Suprapubic skin (tissue), 4 donors: ENCODE data around the gene DUSP1. TPM values are rescaled to one million over a fixed set of nuclear protein-coding genes. Genes with fewer than 3 reads are reported as not detected.

Experiments used
- DNase-seq, 2 donors: peaks; one replicate each; pipeline ENCODE4 v3.0.0-alpha.2; 2019; ENCODE audit warnings: low spot score in 2 of 2
- H3K27ac ChIP-seq: fragments of 200-600 bp; sonication (generic); one replicate; pipeline ENCODE4 v1.5.1; 2019
- H3K27me3 ChIP-seq: fragments of 200-600 bp; sonication (generic); one replicate; pipeline ENCODE4 v1.5.1; 2019
- H3K36me3 ChIP-seq: fragments of 200-600 bp; sonication (generic); one replicate; pipeline ENCODE4 v1.5.1; 2019
- H3K4me1 ChIP-seq: fragments of 200-600 bp; sonication (generic); one replicate; pipeline ENCODE4 v1.5.1; 2019
- H3K4me3 ChIP-seq: fragments of 200-600 bp; sonication (generic); one replicate; pipeline ENCODE4 v1.5.1; 2019; ENCODE audit warnings: mild to moderate bottlenecking
- H3K9me3 ChIP-seq: fragments of 200-600 bp; sonication (generic); one replicate; pipeline ENCODE4 v1.5.1; 2019
- EP300 ChIP-seq: sonication (generic); formaldehyde crosslinking; IDR thresholded peaks from one replicate; pipeline ENCODE4 v1.6.1; 2017; ENCODE audit warnings: antibody characterized with exemption
- POLR2A ChIP-seq, 2 donors: fragments of 450-650 bp; IDR thresholded peaks; one replicate each; pipeline ENCODE4 v1.6.1; 2017; ENCODE audit warnings: antibody characterized with exemption in 2 of 2, mild to moderate bottlenecking in 2 of 2, moderate library complexity in 2 of 2
- POLR2AphosphoS5 ChIP-seq, 3 donors: sonication (generic); formaldehyde crosslinking; IDR thresholded peaks; one replicate each; pipeline ENCODE4 v1.6.1; 2017; ENCODE audit warnings: antibody characterized with exemption in 3 of 3
- WGBS: methylation state at CpG from one replicate; pipeline ENCODE4 v1.1.5; 2018; 5-methylcytosine and 5-hydroxymethylcytosine counted together
- total RNA-seq, 4 donors: library from RNA; depleted of rRNA; stranded (reverse); fragments of >200 nt; gene quantifications; one replicate each; pipeline ENCODE4 v1.1.0, GENCODE V29; 2016
- TF ChIP-seq, protein P1 (sequence below), 2 donors: fragments of 200-600 bp in 1 of 2; fragments of 450-650 bp in 1 of 2; sonication (generic) in 1 of 2; IDR thresholded peaks; one replicate each; pipeline ENCODE4 v1.5.1; 2016 to 2019; ENCODE audit warnings: antibody characterized with exemption in 2 of 2, mild to moderate bottlenecking in 1 of 2, moderate library complexity in 1 of 2

DUSP1 gene
- total RNA-seq, 4 donors from 2014 or later, result 1,246 to 2,948 (median 1,762) TPM

DNA sequence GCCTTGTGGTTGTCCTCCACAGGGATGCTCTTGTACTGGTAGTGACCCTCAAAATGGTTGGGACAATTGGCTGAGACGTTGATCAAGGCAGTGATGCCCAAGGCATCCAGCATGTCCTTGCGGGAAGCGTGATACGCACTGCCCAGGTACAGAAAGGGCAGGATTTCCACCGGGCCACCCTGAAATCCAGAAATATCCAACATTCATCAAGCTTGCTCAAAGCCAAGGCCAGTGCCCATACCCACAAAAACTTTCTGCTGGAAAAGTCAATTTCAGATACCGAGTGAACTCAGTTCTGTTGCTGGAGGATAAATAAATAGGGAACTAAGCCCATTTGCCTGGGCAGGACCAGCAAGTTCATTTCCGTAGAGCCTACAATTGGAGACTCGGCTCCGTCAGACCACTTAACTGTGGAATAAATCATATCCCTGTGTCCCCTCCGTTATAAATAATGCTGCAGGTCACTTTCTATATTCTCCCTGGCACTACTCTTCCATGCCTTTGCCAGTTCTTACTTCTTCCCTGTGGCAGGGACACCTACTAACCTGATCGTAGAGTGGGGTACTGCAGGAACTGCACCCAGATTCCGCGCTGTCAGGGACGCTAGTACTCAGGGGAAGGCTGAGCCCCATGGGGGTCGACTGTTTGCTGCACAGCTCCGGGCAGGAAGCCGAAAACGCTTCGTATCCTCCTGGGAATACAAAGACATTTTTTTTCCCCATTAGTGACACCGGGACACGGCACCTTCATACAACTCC lies 1.2 kb downstream of the DUSP1 start:
- WGBS, result 9% methylated on average over 21 of the region's 21 CpGs
- H3K9me3 ChIP-seq, result no peaks in the 10 kb centered on the region
- DNase-seq, result peak in 1 of 2 donors; percentile 65
- peak in 1 of 2 donors; percentile 39 for TF ChIP-seq POLR2A (IDR thresholded peaks at IDR 0.05)
- no peak for TF ChIP-seq EP300
- TF ChIP-seq POLR2AphosphoS5 (IDR thresholded peaks at IDR 0.05), result peak in 2 of 3 donors; percentile 25 to 84
- TF ChIP-seq, protein P1, sequence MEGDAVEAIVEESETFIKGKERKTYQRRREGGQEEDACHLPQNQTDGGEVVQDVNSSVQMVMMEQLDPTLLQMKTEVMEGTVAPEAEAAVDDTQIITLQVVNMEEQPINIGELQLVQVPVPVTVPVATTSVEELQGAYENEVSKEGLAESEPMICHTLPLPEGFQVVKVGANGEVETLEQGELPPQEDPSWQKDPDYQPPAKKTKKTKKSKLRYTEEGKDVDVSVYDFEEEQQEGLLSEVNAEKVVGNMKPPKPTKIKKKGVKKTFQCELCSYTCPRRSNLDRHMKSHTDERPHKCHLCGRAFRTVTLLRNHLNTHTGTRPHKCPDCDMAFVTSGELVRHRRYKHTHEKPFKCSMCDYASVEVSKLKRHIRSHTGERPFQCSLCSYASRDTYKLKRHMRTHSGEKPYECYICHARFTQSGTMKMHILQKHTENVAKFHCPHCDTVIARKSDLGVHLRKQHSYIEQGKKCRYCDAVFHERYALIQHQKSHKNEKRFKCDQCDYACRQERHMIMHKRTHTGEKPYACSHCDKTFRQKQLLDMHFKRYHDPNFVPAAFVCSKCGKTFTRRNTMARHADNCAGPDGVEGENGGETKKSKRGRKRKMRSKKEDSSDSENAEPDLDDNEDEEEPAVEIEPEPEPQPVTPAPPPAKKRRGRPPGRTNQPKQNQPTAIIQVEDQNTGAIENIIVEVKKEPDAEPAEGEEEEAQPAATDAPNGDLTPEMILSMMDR (IDR thresholded peaks at IDR 0.05), result no peak
- no peaks in the 10 kb centered on the region for H3K27me3 ChIP-seq
- H3K4me1 ChIP-seq, result peaks cover 61% of the 10 kb centered on the region
- peak overlapping the region; percentile 100 for H3K27ac ChIP-seq
- peaks cover 36% of the 10 kb centered on the region for H3K36me3 ChIP-seq
- H3K4me3 ChIP-seq, result peak overlapping the region; percentile 97

DNA sequence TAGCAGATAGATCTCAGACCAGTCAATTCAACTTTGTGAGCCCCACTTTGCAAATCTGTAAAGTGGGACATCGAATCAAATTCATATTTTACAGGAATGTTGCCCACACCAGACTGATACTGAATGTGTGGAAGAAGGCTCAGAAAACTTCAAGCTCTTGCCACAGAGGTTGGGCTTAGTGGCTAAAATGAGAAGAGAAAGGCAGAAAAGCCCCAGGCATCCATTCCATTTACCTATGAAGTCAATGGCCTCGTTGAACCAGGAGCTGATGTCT lies 1.7 kb downstream of the DUSP1 start:
- peaks cover 36% of the 10 kb centered on the region for H3K36me3 ChIP-seq
- peak overlapping the region; percentile 97 for H3K4me3 ChIP-seq
- peaks cover 61% of the 10 kb centered on the region for H3K4me1 ChIP-seq
- no peaks in the 10 kb centered on the region for H3K9me3 ChIP-seq
- TF ChIP-seq POLR2A (IDR thresholded peaks at IDR 0.05) (peak in 1 of 2 donors; percentile 51), POLR2AphosphoS5 (IDR thresholded peaks at IDR 0.05) (no peak)
- 8% methylated on average over 2 of the region's 2 CpGs for WGBS
- H3K27me3 ChIP-seq, result no peaks in the 10 kb centered on the region
- peak overlapping the region; percentile 100 for H3K27ac ChIP-seq
- DNase-seq, result no peak

DNA sequence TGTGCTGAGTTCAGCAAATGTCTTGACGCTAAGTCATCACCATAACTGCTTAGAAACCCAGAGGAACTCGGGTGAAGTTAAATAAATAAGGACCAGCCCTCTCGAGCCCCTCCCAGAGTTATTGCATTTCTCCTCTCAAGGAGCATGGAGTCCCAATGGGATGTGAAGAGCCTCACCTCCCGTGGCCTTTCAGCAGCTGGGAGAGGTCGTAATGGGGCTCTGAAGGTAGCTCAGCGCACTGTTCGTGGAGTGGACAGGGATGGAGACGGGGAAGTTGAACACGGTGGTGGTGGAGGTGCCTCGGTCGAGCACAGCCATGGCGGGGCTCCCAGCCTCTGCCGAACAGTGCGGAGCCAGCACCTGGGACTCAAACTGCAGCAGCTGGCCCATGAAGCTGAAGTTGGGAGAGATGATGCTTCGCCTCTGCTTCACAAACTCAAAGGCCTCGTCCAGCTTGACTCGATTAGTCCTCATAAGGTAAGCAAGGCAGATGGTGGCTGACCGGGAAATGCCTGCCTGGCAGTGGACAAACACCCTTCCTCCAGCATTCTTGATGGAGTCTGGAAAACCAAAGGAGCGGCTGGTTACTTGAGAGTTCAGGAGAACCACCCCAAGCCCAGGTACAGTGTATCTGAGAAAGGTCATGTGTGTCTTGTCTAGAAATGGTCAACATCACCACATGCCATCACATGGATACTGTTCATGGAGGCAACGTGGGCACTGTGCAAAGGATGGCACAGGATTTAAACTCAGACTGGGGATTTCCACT lies 2.2 kb downstream of the DUSP1 start:
- peaks cover 61% of the 10 kb centered on the region for H3K4me1 ChIP-seq
- no peaks in the 10 kb centered on the region for H3K9me3 ChIP-seq
- peak in 1 of 2 donors; percentile 70 for DNase-seq
- H3K36me3 ChIP-seq, result peaks cover 36% of the 10 kb centered on the region
- H3K27me3 ChIP-seq, result no peaks in the 10 kb centered on the region
- TF ChIP-seq POLR2A (IDR thresholded peaks at IDR 0.05), result peak; percentile 38 to 41
- TF ChIP-seq, protein P1 (IDR thresholded peaks at IDR 0.05), result no peak
- no peak for TF ChIP-seq EP300
- peak in 1 of 3 donors; percentile 84 for TF ChIP-seq POLR2AphosphoS5 (IDR thresholded peaks at IDR 0.05)
- 26% methylated on average over 18 of the region's 20 CpGs for WGBS
- peak overlapping the region; percentile 97 for H3K4me3 ChIP-seq
- H3K27ac ChIP-seq, result peak overlapping the region; percentile 100

DNA sequence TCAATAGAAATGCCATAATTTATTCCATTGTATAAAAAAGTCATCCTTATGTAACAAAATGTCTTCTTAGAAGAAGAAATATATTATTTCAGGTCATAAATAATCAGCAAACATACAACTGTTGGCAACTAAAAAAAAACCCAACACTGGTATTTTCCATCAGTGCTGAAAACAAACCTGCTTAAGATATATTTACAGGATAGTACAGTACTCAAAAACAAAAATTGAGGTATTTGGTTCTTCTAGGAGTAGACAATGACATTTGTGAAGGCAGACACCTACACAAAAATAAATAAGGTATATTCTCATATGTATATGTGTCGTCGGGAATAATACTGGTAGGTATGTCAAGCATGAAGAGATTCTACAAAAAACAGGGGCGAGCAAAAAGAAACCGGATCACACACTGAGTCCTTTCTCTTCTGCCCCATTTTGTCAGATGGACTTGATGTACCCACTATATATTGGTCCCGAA lies 2.9 kb downstream of the DUSP1 start:
- Histone ChIP-seq H3K9me3 (no peaks in the 10 kb centered on the region), H3K4me1 (peaks cover 55% of the 10 kb centered on the region), H3K27me3 (no peaks in the 10 kb centered on the region), H3K27ac (peak overlapping the region; percentile 100), H3K4me3 (peak overlapping the region; percentile 97), H3K36me3 (peaks cover 36% of the 10 kb centered on the region)
- WGBS, result 24% methylated on average over 5 of the region's 5 CpGs
- DNase-seq, result no peak
- TF ChIP-seq, protein P1 (IDR thresholded peaks at IDR 0.05), result no peak
- TF ChIP-seq EP300 (no peak), POLR2AphosphoS5 (IDR thresholded peaks at IDR 0.05) (no peak), POLR2A (IDR thresholded peaks at IDR 0.05) (no peak)

DNA sequence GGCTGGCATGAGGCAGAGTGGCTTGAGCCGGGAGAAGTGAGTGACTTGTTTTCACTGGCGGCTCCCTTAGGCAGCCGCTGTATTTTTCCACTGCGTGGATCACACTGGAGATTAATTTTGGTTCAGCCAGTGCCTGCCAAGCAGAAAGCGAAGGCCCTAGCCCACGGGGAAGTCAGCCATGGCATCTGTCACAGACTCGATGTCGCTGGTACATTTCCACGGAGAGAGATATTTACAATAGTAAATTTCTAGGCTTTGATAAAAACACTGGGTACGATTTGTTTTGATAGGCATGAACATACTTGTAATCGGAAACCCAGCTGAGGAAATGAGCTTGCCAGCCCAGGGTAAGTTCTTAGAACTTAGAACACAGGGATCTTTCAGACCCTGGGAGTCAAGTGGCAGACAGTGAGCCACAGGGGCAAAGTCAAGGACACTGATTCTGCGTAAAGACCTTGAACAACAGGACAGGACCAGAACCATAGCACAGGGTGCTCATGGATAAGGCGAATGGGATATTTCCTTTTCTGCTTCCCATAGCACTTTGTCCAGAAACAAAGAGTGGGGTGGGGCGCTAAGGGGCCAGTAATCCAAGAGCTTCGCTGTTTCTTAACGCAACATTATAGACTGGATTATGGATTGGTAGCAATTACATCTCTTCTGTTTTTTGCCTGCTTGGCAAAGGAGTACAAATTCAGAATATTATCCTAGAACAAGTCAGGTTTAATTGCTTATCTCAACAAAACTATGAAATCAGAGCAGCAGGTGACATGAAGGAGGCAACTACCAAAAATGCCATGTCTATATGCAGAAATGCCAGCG lies 4.5 kb downstream of the DUSP1 start:
- Histone ChIP-seq H3K27me3 (no peaks in the 10 kb centered on the region), H3K4me3 (peak overlapping the region; percentile 97), H3K36me3 (peaks cover 36% of the 10 kb centered on the region), H3K9me3 (no peaks in the 10 kb centered on the region), H3K27ac (peak overlapping the region; percentile 100), H3K4me1 (peaks cover 39% of the 10 kb centered on the region)
- peak; percentile 94 to 96 for DNase-seq
- WGBS, result 18% methylated on average over 17 of the region's 17 CpGs
- TF ChIP-seq, protein P1 (IDR thresholded peaks at IDR 0.05), result peak in 1 of 2 donors; percentile 3
- TF ChIP-seq POLR2A (IDR thresholded peaks at IDR 0.05) (peak; percentile 67 to 77), POLR2AphosphoS5 (IDR thresholded peaks at IDR 0.05) (peak; percentile 78 to 96 (median 94)), EP300 (no peak)
